ENCODE results near the gene AGGF1. TPM values are rescaled to one million over a fixed set of nuclear protein-coding genes. Genes with fewer than 3 reads are reported as not detected.

Gene AGGF1
- total RNA-seq, 1 donor from 2014 or later = 20.4 TPM

GRCh38 chr5:77028631-77029375 is 1.4 kb upstream of the AGGF1 start:
- ATAC-seq = no peak
- no peak for TF ChIP-seq CTCF (IDR thresholded peaks at IDR 0.05)

DNA sequence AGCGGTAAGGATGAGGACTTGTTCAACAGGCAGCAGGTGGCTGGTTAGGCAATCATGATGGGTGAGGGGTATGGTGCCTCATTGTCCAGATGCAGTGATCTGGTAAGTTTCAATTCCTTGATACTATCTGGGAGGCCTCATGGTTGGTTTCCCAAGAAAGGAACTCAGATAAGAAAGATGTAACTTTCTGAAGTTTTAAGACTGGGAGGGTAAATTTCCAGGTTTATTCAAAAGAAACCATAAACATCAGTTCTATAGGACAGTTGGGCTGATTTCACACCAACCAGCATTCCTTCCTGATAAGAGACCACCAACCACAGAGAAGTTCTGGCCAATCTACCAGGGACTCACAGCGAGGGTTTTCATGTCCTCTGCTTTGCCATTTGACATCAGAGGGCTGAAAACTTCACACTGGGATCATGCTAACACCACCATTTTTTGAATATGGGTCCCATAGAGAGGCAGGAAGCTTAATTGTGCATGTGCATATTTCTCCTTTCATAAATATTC is 773 bp upstream of the AGGF1 start:
- Histone ChIP-seq H3K36me3 (no peaks in the 10 kb centered on the region), H3K27me3 (ENCODE audit: low read depth) (no peaks in the 10 kb centered on the region), H3K4me1 (peaks cover 12% of the 10 kb centered on the region), H3K9me3 (no peaks in the 10 kb centered on the region), H3K4me3 (peak overlapping the region; percentile 96), H3K27ac (peak overlapping the region; percentile 98)
- intact Hi-C loops (cut with DNase I) = no loop called here
- DNase-seq = no peak
- ATAC-seq = no peak
- TF ChIP-seq CTCF (IDR thresholded peaks at IDR 0.05) = no peak

More at GRCh38 chr5:77028631-77029375, 1.4 kb upstream of the AGGF1 start:
- intact Hi-C loops (cut with DNase I) = no loop called here
- no peak for DNase-seq
- no peaks in the 10 kb centered on the region for H3K27me3 ChIP-seq (ENCODE audit: low read depth)
- H3K4me1 ChIP-seq = peaks cover 12% of the 10 kb centered on the region
- no peak overlapping the region for H3K27ac ChIP-seq
- no peaks in the 10 kb centered on the region for H3K36me3 ChIP-seq
- no peaks in the 10 kb centered on the region for H3K9me3 ChIP-seq
- H3K4me3 ChIP-seq = no peak overlapping the region

- H3K4me1 ChIP-seq = peaks cover 12% of the 10 kb centered on the region
- peak overlapping the region; percentile 96 for H3K4me3 ChIP-seq
- H3K36me3 ChIP-seq = peaks cover 24% of the 10 kb centered on the region
- ATAC-seq = no peak
- no peak for DNase-seq
- no peaks in the 10 kb centered on the region for H3K9me3 ChIP-seq
- no peak for TF ChIP-seq CTCF (IDR thresholded peaks at IDR 0.05)
- H3K27me3 ChIP-seq (ENCODE audit: low read depth) = no peaks in the 10 kb centered on the region
- intact Hi-C loops (cut with DNase I) = no loop called here
- no peak overlapping the region for H3K27ac ChIP-seq
Measured at GRCh38 chr5:77031891-77032290, 1.7 kb downstream of the AGGF1 start.

- DNase-seq (no peak), ATAC-seq (no peak)
- H3K27me3 ChIP-seq (ENCODE audit: low read depth) = no peaks in the 10 kb centered on the region
- H3K9me3 ChIP-seq = no peaks in the 10 kb centered on the region
- no peak overlapping the region for H3K27ac ChIP-seq
- H3K36me3 ChIP-seq = peaks cover 31% of the 10 kb centered on the region
- intact Hi-C loops (cut with DNase I) = no loop called here
- no peak overlapping the region for H3K4me3 ChIP-seq
- TF ChIP-seq CTCF (IDR thresholded peaks at IDR 0.05) = no peak
- H3K4me1 ChIP-seq = peaks cover 12% of the 10 kb centered on the region
Measured at GRCh38 chr5:77032635-77033034, 2.4 kb downstream of the AGGF1 start.

DNA sequence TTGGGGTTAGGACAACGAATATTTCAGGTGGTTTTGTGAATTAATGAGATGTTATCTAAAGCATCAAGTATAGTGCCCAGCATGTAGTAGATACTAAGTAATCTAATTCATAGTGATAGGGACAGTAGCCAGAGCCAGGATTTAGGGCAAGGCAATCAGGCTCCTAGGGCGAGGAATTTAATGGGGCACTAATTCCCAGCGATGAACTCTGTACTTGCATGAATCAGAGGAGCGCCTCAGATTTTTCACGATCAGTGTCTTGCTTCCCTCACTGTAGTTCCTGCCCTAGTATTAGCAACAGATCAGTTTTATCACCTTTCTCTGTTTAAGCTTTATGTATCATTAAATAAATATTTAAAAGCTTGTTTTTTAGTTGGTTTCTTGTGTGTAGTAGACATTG is 3.1 kb downstream of the AGGF1 start:
- Histone ChIP-seq H3K9me3 (no peaks in the 10 kb centered on the region), H3K36me3 (peaks cover 38% of the 10 kb centered on the region), H3K27me3 (ENCODE audit: low read depth) (no peaks in the 10 kb centered on the region), H3K4me1 (peaks cover 12% of the 10 kb centered on the region), H3K4me3 (no peak overlapping the region), H3K27ac (no peak overlapping the region)
- TF ChIP-seq CTCF (IDR thresholded peaks at IDR 0.05) = no peak
- intact Hi-C loops (cut with DNase I) = no loop called here
- ATAC-seq = no peak
- DNase-seq = no peak

Data from lower lobe of right lung (tissue), 2 donors.